ENCODE data around the gene LMF1.
"Not testable (repeated sequence)": the region's sequence is repeated elsewhere in the genome, so short reads cannot be mapped to it uniquely, and the experiment has no call there.

LMF1 gene

GRCh38 chr16:891353-891740 lies 79.4 kb downstream of the LMF1 start:
- DNase-seq = no peak

- DNase-seq = no peak
Observed at GRCh38 chr16:890716-891352, 80.0 kb downstream of the LMF1 start.

- DNase-seq = no peak
Observed at GRCh38 chr16:890217-890616, 80.6 kb downstream of the LMF1 start.

- no peak for DNase-seq
Observed at GRCh38 chr16:889586-889985, 81.2 kb downstream of the LMF1 start.

GRCh38 chr16:888901-889570 lies 81.7 kb downstream of the LMF1 start:
- no peak for DNase-seq

- not testable (repeated sequence) for DNase-seq
Observed at GRCh38 chr16:888456-888855, 82.3 kb downstream of the LMF1 start.

GRCh38 chr16:887846-888245 lies 82.9 kb downstream of the LMF1 start:
- DNase-seq = no peak

- DNase-seq = no peak
Observed at GRCh38 chr16:886802-887731, 83.7 kb downstream of the LMF1 start.

GRCh38 chr16:886084-886543 lies 84.7 kb downstream of the LMF1 start:
- DNase-seq = no peak

GRCh38 chr16:885391-885790 lies 85.4 kb downstream of the LMF1 start:
- DNase-seq = no peak

- no peak for DNase-seq
Observed at GRCh38 chr16:884232-884631, 86.6 kb downstream of the LMF1 start.

- DNase-seq = no peak
Observed at GRCh38 chr16:883781-884180, 87.0 kb downstream of the LMF1 start.

GRCh38 chr16:883340-883739 lies 87.4 kb downstream of the LMF1 start:
- no peak for DNase-seq

- not testable (repeated sequence) for DNase-seq
Observed at GRCh38 chr16:882671-883070, 88.1 kb downstream of the LMF1 start.

GRCh38 chr16:882256-882655 lies 88.5 kb downstream of the LMF1 start:
- no peak for DNase-seq

- DNase-seq = no peak
Observed at GRCh38 chr16:881219-882097, 89.3 kb downstream of the LMF1 start.

GRCh38 chr16:880471-881171 lies 90.2 kb downstream of the LMF1 start:
- no peak for DNase-seq

- no peak for DNase-seq
Observed at GRCh38 chr16:879986-880385, 90.8 kb downstream of the LMF1 start.

GRCh38 chr16:879461-879861 lies 91.3 kb downstream of the LMF1 start:
- no peak for DNase-seq

- DNase-seq = no peak
Observed at GRCh38 chr16:878886-879285, 91.9 kb downstream of the LMF1 start.

GRCh38 chr16:878072-878784 lies 92.6 kb downstream of the LMF1 start:
- DNase-seq = no peak
